Thyroid gland (tissue), 4 donors: Measurements from ENCODE around the gene VPS45.

Experiments used
- POLR2A ChIP-seq, 2 donors: fragments of 450-650 bp; IDR thresholded peaks; one replicate each; pipeline ENCODE4 v1.6.1; 2017; ENCODE audit warnings: antibody characterized with exemption in 2 of 2, mild to moderate bottlenecking in 2 of 2, moderate library complexity in 1 of 2
- TF ChIP-seq, protein P1 (sequence below), 6 experiments: fragments of 200-600 bp in 3 of 6; fragments of 450-650 bp in 3 of 6; sonication (generic) in 3 of 6; IDR thresholded peaks; one replicate each; pipeline ENCODE4 v1.5.1; 2016 to 2019; ENCODE audit warnings: antibody characterized with exemption in 6 of 6, mild to moderate bottlenecking in 2 of 6, inconsistent platforms in 1 of 6, moderate library complexity in 1 of 6

DNA sequence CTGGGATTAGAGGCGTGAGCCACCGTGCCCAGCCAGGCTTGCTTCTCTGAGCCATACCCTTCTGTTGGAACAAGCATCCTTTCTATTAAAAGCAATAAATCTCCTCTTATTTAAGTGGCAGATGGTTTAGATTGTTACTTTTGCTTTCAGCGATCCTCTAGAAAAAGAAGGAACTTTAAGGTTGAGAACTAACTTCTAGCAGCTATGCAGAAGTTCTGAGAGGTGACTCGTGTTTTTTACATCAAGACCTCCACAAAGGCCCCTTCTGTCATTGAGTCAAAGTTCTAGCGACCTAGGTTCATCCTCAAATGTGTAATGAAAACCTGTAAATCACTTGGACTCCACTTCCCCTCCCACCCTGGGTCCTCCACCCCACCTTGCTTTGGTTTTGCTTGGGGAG is 112.9 kb downstream of the VPS45 start:
- TF ChIP-seq, protein P1, sequence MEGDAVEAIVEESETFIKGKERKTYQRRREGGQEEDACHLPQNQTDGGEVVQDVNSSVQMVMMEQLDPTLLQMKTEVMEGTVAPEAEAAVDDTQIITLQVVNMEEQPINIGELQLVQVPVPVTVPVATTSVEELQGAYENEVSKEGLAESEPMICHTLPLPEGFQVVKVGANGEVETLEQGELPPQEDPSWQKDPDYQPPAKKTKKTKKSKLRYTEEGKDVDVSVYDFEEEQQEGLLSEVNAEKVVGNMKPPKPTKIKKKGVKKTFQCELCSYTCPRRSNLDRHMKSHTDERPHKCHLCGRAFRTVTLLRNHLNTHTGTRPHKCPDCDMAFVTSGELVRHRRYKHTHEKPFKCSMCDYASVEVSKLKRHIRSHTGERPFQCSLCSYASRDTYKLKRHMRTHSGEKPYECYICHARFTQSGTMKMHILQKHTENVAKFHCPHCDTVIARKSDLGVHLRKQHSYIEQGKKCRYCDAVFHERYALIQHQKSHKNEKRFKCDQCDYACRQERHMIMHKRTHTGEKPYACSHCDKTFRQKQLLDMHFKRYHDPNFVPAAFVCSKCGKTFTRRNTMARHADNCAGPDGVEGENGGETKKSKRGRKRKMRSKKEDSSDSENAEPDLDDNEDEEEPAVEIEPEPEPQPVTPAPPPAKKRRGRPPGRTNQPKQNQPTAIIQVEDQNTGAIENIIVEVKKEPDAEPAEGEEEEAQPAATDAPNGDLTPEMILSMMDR (IDR thresholded peaks at IDR 0.05), result no peak
- no peak for TF ChIP-seq POLR2A (IDR thresholded peaks at IDR 0.05)
